GM04503 (cell line): ENCODE results near the gene MICALL1.
"Not testable (repeated sequence)": the region's sequence is repeated elsewhere in the genome, so short reads cannot be mapped to it uniquely, and the experiment has no call there.

Source experiments
- DNase-seq: peaks from one replicate; pipeline ENCODE4 v3.0.0-alpha.2; 2012; ENCODE audit warnings: low read depth

Gene MICALL1

GRCh38 chr22:37954686-37955085 lies 48.6 kb downstream of the MICALL1 start:
- no peak for DNase-seq

GRCh38 chr22:37955825-37956397 lies 49.8 kb downstream of the MICALL1 start:
- not testable (repeated sequence) for DNase-seq

GRCh38 chr22:37957232-37957631 lies 51.1 kb downstream of the MICALL1 start:
- no peak for DNase-seq

- DNase-seq, result no peak
These were observed 53.2 kb downstream of the MICALL1 start for GRCh38 chr22:37959231-37959825.

- DNase-seq, result no peak
These were observed 55.0 kb downstream of the MICALL1 start for GRCh38 chr22:37961062-37961461.

GRCh38 chr22:37965940-37966664 lies 60.0 kb downstream of the MICALL1 start:
- DNase-seq, result no peak

- no peak for DNase-seq
These were observed 61.0 kb downstream of the MICALL1 start for GRCh38 chr22:37967147-37967546.

- no peak for DNase-seq
These were observed 61.7 kb downstream of the MICALL1 start for GRCh38 chr22:37967637-37968451.

GRCh38 chr22:37968452-37969251 lies 62.6 kb downstream of the MICALL1 start:
- DNase-seq, result no peak

GRCh38 chr22:37970864-37971263 lies 64.8 kb downstream of the MICALL1 start:
- DNase-seq, result no peak

GRCh38 chr22:37971475-37972434 lies 65.7 kb downstream of the MICALL1 start:
- DNase-seq, result no peak

- no peak for DNase-seq
These were observed 66.4 kb downstream of the MICALL1 start for GRCh38 chr22:37972527-37972926.

- DNase-seq, result no peak
These were observed 67.4 kb downstream of the MICALL1 start for GRCh38 chr22:37973271-37974170.

- no peak for DNase-seq
These were observed 69.1 kb downstream of the MICALL1 start for GRCh38 chr22:37975153-37975552.

- DNase-seq, result not testable (repeated sequence)
These were observed 69.9 kb downstream of the MICALL1 start for GRCh38 chr22:37976022-37976421.

GRCh38 chr22:37976547-37976946 lies 70.5 kb downstream of the MICALL1 start:
- no peak for DNase-seq

- no peak for DNase-seq
These were observed 73.7 kb downstream of the MICALL1 start for GRCh38 chr22:37979782-37980181.

GRCh38 chr22:37981282-37982011 lies 75.3 kb downstream of the MICALL1 start:
- no peak for DNase-seq
